GM18511 (cell line): Measurements from ENCODE around the gene RMC1.

Experiments used
- ATAC-seq: cut with Tn5 transposase; IDR thresholded peaks from one replicate; pipeline ENCODE4 v1.9.1; 2021; ENCODE audit warnings: mild to moderate bottlenecking, moderate library complexity; ENCODE audit not compliant: unreplicated experiment

Gene RMC1

DNA sequence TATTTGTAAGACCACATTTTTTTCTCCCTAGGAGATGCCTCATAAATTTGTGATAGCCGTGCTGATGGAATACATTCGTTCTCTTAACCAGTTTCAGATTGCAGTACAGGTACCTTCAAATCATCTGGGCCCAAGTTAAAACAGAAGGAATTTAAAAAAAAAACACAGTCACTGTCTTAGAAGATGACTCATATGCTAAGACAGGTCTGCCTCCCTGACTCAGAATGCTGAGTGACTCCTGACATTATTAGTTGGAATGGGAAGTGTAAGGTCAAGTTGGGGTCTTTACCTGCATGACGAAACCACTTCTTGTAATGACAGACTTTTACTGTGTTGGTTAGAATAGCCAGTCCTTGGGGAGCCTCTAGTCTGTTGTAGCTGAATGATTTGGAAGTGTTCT lies 26.3 kb downstream of the RMC1 start:
- ATAC-seq: no peak

DNA sequence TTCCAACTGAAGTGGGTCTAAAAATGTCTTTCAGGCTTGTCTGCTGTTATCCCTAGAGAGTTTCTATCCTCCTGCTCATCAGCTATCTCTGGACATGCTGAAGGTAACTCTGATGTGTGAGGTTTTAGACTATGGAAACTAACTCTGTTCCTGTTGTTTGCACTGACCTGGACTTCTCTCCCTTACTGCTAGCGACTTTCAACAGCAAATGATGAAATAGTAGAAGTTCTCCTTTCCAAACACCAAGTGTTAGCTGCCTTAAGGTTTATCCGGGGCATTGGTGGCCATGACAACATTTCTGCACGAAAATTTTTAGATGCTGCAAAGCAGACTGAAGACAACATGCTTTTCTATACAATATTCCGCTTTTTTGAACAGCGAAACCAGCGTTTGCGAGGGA lies 26.9 kb downstream of the RMC1 start:
- no peak for ATAC-seq

DNA sequence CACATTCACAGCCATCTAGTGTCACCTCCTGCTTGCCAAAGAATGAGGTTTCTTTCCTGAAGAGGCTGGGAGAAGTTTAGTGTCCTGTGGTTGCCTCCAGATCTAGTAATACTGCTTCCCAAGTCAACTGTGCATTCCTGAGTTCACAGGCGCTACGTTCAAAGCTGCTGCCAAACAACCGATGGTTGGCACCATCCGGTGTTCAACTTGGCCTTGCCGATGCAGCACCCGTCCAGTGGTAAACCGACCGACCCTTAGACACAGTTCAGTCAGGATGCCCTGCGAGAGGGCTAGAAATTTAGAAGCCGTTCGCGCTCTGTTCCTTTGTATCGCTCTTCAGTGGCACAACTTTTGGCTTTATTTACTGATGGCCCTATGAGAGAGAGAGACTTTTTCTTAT lies 28.6 kb downstream of the RMC1 start:
- ATAC-seq: no peak

DNA sequence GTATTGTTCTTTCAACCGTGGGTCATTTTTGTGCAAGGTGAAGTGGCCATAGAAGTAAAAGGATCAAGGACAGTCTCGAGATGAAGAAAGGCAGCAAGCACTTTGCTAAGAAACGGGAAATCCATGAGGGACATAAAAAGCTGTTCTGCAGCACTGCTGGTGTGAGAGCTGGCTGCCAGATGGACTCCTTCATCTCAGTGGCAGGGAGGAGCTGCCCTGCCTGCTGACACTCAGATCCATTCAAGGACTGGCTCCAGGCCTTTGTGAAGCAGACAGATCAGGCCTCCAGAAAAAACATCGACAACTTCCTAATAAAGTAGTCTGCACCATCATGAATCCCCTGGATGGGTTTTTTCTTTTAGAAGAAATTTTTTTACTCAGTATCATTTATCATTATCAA lies 29.5 kb downstream of the RMC1 start:
- no peak for ATAC-seq

DNA sequence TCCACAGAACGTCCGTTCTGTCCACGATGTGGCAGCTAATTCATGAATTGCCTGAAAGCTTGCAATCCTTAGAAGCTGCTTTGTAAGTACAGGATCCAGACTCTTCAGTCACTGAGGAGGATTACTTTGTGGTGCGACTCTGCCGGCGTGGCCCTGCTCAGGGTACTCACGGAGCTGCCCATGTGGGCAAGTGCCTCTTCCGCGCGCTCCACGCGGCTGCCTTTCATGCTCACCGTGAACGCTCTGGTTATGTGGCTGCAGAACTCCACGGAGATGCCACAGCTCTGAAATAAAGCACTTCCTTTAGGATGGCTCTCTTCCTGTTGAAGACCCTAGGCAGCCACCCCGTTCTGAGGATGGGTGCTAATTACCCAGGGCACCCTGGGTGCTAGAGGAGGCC lies 31.0 kb downstream of the RMC1 start:
- no peak for ATAC-seq

DNA sequence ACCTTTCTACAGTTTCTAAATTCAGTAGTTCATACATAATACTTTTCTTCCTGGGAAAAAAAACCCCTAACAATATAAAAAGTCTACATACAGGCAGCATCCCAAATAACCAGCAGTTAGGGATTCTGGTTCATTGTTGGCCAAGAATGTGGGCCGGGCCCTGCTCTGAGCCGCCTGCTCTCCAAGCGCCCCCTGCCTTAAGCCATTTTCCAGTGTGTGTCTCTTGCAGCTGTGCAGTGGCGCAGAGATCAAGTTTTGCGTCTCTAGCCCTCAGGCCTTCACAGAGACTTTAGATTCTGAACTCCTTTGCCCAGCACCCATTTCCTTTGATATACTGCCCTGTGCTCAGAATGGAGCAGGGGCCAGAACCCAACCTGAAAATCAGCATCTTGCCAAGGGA lies 32.9 kb downstream of the RMC1 start:
- ATAC-seq: no peak

DNA sequence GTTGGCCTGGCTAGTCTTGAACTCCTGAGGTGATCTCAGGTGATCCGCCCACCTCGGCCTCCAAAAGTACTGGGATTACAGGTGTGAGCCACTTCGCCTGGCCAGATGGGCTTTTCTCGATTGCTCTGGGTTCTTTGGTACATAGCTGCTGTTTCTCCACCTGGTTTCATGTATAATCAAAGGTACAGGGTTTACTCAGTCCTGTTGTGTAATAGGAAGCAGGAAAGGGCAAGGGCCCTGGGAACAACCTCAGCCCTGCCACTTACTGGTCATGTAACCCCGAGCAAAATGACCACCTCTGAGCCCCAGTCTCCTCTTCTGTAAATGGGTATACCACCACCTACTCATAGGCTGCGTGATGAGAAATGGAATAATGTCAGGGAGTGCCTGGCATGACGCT lies 34.0 kb downstream of the RMC1 start:
- no peak for ATAC-seq

DNA sequence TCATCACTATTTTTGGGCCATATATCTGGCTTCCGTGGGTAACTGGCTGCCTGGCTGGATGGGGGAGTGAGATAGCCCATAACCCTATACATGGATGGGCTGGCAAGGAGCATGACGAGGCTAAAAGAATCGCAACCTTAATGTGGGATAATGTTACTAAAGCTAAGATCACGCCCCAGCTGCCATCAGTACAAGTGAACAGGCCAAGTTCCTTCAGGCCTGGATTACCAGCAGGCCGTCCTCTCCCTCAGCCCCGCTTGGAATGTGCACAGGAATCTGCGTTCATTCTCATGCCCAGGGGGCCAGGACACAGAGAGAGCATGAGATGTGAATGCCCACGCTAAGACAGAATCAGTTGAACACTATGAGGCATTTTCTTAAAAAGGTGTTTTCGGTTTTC lies 34.7 kb downstream of the RMC1 start:
- no peak for ATAC-seq

DNA sequence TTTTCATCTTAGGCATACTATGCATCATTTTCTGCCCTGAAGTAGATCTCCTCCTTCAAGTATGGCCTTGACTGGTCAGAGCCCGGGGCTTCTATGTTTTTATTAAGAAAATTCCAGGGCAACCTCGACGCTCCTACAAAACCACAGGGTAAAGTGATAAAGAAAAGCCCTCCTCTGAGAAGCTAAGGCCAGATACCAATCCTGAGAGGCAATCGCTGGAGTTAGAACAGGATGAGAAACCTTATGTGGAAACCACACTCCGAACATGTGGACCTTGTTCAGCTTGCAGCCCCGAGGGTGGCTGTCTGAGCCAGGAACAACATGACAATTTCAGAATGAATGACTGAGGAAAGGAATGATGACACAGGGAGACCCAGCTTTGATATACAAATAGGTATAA lies 35.6 kb downstream of the RMC1 start:
- no peak for ATAC-seq

DNA sequence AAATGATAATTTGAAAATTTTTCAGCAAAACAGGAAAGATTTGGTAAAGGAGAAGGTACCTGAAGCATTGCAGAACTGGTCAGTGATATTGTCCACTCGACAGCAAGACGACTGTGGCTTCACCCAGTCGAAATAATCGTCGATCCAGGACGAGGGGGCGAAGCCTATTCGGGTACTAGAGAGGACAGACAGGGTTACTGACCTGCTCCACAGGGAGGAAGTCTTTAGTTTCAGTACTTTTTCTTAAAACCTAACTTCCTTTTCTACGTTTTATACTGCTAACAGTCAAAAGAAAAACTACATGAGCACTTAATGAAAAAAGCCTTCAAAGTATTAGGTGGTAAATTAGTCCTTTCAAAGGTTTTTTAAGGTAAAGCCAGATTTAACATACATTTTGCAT lies 36.0 kb downstream of the RMC1 start:
- no peak for ATAC-seq

DNA sequence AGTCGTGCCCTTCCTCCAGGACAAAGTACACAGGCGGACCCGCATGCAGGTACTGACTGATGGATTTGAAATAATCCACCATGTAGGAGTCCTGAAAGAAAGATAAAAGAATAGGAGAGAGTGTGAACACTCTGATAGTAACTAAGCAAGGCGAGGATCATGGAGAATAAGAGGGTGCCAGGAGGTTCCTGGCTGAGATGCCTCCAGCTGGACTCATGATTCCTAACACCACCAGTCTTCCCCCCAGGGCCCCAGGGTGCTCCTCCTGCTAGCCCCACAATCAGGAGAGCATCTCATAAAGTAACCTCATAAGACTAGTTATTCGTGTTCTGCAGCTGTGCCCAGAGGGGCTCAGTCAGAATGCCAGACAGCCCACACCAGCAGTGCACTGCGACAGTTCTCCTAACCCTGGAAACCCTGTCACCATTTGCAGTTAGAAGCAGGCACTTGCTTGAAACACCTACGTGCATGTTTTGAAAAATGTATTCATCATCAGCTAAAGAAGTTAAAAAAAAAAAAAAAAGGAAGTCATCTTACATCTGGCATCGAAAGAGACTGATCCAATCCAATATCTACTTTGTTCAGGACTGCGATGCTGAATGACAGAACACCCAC lies 36.7 kb downstream of the RMC1 start:
- ATAC-seq: no peak

DNA sequence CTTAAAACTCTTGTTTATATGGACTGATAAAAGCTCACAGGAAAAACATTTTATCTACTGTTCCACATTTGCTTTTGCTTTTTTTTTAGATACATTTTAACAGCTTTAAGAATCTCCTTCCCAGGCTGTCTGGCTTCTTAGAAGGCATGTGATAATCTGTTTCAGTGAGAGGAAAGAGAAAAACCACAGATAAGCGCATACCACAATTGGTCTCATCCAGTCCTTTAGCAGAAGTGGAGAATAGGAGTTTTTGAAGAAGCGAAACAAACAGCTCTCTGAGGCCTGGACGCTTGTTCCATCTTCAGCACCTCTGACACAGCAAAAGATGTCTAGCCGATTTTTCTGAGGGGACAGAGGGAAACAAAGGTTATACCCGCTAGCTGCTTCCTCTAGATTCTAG lies 37.6 kb downstream of the RMC1 start:
- ATAC-seq: peak; percentile 84

DNA sequence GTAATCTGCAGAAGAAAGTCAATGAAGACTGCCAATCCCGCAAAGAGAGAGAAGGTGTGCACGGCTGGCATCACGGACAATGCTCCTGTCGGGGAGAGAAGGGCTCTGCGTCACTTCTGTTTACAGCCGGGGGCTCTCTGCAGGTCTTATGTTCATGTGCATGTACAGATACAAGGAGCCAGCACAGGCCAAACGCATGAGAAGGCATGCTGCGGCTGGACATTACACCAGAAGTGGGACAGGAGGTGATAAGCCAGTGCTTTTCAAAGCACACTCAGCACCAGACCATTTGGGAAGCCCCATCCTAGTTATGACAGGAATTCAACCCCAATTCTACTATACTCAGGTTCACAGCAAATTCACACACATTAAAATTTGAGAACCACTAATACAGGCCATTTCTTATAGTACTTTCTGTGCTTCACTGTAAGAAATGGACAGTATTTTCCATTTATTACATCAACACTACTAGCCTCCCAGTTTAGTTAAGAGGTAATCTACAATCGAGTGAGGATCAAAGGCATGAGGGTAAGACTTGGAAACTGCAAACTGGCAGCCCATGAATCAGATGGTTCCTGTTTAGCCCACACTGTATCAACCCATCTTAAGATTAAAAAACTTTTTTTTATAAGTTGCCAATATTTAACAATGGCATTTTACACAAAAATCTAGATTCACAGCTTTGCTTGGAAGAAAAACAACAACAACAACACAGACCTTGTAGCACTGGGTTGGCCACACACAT lies 38.2 kb downstream of the RMC1 start:
- ATAC-seq: no peak

DNA sequence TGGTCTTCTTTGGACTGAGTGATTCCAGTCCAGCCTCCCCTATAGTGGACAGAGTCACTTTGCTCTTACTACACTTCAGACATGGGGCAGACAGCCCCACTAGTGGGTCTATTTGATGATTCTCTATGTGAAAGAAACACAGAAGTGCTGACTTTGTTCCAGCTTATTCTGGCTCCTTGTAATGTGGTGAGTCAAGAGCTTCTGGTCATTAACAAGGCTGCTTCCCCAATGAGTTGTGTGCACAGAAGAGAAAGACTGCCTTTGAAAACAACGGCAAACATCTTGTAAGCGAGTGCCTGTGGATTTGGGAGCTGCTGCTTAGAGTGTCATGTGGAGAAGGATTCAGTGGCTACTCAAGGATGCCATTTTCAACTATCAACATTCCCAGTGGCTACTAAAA lies 39.1 kb downstream of the RMC1 start:
- no peak for ATAC-seq

DNA sequence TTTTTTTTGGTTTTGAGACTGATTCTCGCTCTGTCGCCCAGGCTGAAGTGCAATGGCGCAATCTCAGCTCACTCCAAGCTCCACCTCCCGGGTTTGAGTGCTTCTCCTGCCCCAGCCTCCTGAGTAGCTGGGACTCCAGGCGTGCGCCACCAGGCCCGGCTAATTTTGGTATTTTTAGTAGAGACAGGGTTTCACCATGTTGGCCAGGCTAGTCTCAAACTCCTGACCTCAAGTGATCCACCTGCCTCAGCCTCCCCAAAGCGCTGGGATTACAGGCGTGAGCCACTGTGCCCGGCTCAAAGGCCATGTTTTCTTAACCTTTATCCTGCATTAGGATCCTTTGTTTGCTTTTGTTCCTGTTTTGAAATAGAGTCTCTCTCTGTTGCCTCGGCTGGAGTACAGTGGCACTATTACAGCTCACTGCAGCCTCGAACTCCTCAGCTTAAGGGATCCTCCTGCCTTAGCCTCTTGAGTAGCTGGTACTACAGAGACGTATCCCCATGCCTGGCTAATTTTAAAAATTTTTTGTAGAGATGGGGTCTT lies 42.0 kb downstream of the RMC1 start:
- no peak for ATAC-seq

DNA sequence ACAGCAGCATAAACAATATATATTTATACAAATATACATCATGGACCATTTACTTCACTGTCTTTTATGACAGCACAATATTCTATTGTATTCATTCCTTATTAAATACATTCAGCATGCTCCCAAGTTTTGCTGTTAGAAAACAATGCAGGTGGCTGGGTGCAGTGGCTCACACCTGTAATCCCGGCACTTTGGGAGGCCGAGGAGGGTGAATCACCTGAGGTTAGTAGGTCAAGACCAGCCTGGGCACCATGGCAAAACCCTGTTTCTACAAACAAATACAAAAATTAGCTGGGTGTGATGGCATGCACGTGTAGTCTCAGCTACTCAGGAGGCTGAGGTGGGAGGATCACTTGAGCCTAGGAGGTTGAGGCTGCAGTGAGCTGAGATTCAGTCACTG lies 44.0 kb downstream of the RMC1 start:
- no peak for ATAC-seq

DNA sequence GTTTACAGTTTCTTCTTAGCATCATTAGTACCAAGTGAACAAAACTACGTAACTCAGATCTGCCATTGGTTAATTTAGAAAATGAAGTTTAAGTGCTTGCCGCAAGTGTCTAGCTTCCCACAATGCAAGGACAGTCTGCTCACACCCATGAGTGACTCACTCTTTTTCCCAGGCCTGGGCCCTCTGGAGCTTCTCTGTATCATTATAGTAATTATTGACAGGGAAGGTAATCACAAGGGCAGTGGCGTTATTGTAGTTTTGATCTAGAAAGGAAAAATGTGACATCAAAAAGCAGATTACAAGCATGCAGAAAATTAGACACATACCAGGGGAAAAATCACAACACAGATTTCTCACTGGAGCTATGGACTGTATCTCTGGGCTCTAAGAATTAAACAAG lies 44.5 kb downstream of the RMC1 start:
- no peak for ATAC-seq

DNA sequence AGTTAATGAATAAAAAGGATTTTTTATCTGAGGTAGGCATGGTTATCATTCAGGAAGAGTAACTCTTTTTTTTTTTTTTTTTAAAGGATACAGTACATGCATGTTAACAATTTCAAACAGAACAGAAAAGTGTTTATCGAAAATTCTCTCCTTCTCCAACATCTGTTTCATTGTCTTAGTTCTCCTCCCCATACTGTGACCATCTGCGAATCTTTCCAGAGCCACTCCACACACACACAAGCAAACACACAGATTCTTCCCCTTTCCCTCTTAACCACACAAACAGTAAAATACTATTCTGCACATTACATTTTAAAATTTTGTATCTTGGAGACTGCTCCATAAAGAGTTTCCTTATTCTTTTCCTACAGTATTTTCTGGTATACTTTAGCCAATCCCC lies 45.0 kb downstream of the RMC1 start:
- no peak for ATAC-seq

DNA sequence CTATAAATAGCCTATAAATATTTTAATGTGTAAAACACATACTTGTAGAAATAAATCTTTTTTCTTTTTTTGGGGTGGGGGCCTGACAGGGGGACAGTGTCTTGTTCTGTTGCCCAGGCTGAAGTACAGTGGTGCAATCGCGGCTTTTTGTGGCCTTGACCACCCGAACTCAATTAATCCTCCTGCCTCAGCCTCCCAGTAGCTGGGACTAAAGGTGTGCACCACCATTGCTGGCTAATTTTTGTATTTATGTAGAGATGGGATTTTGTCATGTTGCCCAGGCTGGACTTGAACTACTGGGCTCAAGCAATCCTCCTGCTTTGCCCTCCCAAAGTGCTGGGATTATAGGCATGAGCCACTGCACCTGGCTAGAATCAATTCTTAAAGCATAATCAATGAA lies 45.4 kb downstream of the RMC1 start:
- no peak for ATAC-seq

DNA sequence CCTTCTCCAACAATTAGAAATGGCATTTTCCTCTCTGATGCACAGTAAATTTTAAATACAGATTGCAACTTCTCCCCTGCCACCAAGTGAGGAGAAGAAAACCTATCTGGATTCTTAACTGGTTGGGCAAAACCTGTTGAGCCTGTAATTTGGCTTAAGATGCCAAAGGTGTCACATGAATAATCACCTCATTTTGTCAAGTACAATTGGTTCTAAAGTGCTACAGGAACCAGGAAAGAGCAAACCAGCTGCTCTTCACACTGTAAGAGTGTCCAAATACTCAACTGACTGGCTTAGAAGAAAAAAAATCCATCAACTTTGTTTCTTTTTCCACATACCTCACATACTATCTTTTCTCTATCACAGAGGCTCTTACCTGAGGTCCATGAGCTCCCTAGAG lies 47.6 kb downstream of the RMC1 start:
- ATAC-seq: no peak

DNA sequence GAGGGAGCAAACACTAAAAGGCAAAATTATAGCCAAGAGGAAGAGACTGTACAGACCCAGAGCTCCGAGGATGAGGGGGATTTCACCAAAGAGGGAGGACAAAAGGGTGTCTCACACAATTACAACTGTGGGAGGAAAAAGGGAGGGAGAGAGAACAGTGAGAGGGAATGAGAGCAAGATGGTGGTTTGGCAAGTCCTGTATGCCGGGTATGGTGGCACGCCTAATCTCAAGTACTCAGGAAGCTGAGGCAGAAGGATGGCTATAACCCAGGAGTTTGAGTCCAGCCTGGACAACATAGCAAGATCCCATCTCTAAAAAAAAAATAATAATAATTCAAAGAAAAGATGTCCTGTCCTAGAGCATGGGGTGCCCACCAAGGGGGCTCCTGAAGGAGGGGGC lies 48.7 kb downstream of the RMC1 start:
- ATAC-seq: no peak

DNA sequence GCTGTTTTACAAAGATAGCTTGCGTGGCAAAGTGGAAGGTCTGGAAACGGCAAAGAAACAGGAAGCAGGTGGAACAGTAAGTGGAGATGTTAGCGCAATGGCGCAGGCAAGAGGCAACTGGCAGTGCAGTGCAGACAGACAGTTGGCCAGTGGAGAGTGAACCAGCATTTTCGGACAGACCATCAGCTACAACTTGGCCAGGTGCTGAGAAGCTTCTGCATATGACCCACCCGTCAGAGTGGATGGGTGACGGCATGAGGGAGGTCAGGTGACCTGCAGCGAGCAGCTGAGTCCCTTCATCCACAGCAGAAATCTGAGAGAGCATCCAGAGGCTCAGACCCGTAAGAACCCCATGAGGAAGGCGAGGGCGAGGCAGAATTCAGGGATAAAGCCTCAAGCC lies 49.2 kb downstream of the RMC1 start:
- no peak for ATAC-seq

DNA sequence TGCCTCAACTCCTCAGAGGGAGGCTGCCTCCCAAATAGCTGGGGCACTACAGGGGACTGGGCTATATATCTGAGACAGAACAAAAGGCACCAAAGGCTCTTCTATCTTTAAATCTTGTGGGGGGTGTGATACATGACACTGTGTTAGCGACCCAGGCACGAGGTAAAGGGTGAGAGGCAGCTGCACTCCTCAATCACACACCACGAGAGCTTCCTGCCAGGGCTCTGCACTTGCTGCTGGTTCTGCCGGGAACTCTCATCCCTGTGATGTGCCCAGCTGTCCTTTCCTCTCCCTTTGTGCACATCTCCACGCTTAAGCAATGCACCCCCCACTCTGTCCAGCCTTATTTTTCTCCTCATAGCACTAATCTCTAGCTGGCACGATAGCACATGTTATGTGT lies 50.6 kb downstream of the RMC1 start:
- ATAC-seq: no peak
